AML-193 (cell line): ENCODE measurements around the gene CCNK.

Source experiments
- DNase-seq, 2 experiments: peaks; one replicate each; lab custom pipeline; 2025; lab: John Stamatoyannopoulos, UW

CCNK gene

GRCh38 chr14:99480917-99481744, at the start of gene CCNK:
Gene CCNK (plus strand): TSS chr14:99481409. CDS start chr14:99492678, 11,269 bp downstream.
- DNase-seq = peak; percentile 98

GRCh38 chr14:99431986-99432385, 49.2 kb upstream of the CCNK start:
- DNase-seq = no peak

- DNase-seq = no peak
These were observed 48.7 kb upstream of the CCNK start for GRCh38 chr14:99432485-99432884.

- no peak for DNase-seq
These were observed 45.9 kb upstream of the CCNK start for GRCh38 chr14:99435327-99435726.

- no peak for DNase-seq
These were observed 44.7 kb upstream of the CCNK start for GRCh38 chr14:99436247-99437180.

- DNase-seq = no peak
These were observed 43.5 kb upstream of the CCNK start for GRCh38 chr14:99437706-99438105.

GRCh38 chr14:99440278-99440677, 40.9 kb upstream of the CCNK start:
- no peak for DNase-seq

GRCh38 chr14:99441157-99441870, 39.9 kb upstream of the CCNK start:
- DNase-seq = no peak

GRCh38 chr14:99441918-99442317, 39.3 kb upstream of the CCNK start:
- DNase-seq = no peak

GRCh38 chr14:99445931-99446330, 35.3 kb upstream of the CCNK start:
- no peak for DNase-seq

GRCh38 chr14:99447739-99448138, 33.5 kb upstream of the CCNK start:
- DNase-seq = no peak

- no peak for DNase-seq
These were observed 30.9 kb upstream of the CCNK start for GRCh38 chr14:99450266-99450665.

GRCh38 chr14:99451234-99451633, 30.0 kb upstream of the CCNK start:
- DNase-seq = no peak

- DNase-seq = no peak
These were observed 28.2 kb upstream of the CCNK start for GRCh38 chr14:99452968-99453367.

GRCh38 chr14:99454246-99454645, 27.0 kb upstream of the CCNK start:
- no peak for DNase-seq

GRCh38 chr14:99459481-99460100, 21.6 kb upstream of the CCNK start:
- no peak for DNase-seq

- no peak for DNase-seq
These were observed 20.4 kb upstream of the CCNK start for GRCh38 chr14:99460793-99461192.

GRCh38 chr14:99461411-99462085, 19.7 kb upstream of the CCNK start:
- DNase-seq = no peak

- DNase-seq = no peak
These were observed 19.0 kb upstream of the CCNK start for GRCh38 chr14:99462210-99462609.

GRCh38 chr14:99463974-99464373, 17.2 kb upstream of the CCNK start:
- DNase-seq = no peak

GRCh38 chr14:99465288-99465687, 15.9 kb upstream of the CCNK start:
- no peak for DNase-seq
